Astrocyte (in vitro differentiated cells and primary cell): ENCODE measurements around the gene PAQR6. TPM values are rescaled to one million over a fixed set of nuclear protein-coding genes. Genes with fewer than 3 reads are reported as not detected.
"Not testable (repeated sequence)": the region's sequence is repeated elsewhere in the genome, so short reads cannot be mapped to it uniquely, and the experiment has no call there.

Experiments
- DNase-seq: peaks from one replicate; pipeline ENCODE4 v3.0.0-alpha.2; 2010; ENCODE audit warnings: low read depth
- FAIRE-seq: peaks from 2 replicates; lab custom pipeline; 2011; peaks lifted over from hg19 to GRCh38; lab: Jason Lieb, UNC
- H2AFZ ChIP-seq: 2 replicates; pipeline ENCODE4 v1.6.0; 2012; ENCODE audit warnings: low read depth, low read length, inconsistent platforms
- H3K27ac ChIP-seq: 2 replicates; pipeline ENCODE4 v1.5.1; 2011; ENCODE audit warnings: low read depth, low read length, inconsistent platforms
- H3K27me3 ChIP-seq: 2 replicates; pipeline ENCODE4 v1.6.0; 2011; ENCODE audit warnings: low read length, inconsistent platforms; ENCODE audit not compliant: insufficient read depth
- H3K36me3 ChIP-seq: 2 replicates; pipeline ENCODE4 v1.5.1; 2011; ENCODE audit warnings: low read length, inconsistent platforms; ENCODE audit not compliant: insufficient read depth
- H3K4me1 ChIP-seq: 2 replicates; pipeline ENCODE4 v1.5.1; 2011; ENCODE audit warnings: low read length, inconsistent platforms; ENCODE audit not compliant: insufficient read depth
- H3K4me2 ChIP-seq: 2 replicates; pipeline ENCODE4 v1.6.0; 2012; ENCODE audit warnings: low read length, inconsistent platforms
- H3K4me3 ChIP-seq: 2 replicates; pipeline ENCODE4 v1.5.1; 2011; ENCODE audit warnings: low read depth, mild to moderate bottlenecking, low read length, inconsistent platforms; ENCODE audit not compliant: insufficient read depth
- H3K79me2 ChIP-seq: 2 replicates; pipeline ENCODE4 v1.6.0; 2012; ENCODE audit warnings: mild to moderate bottlenecking, low read length, inconsistent platforms; ENCODE audit not compliant: insufficient read depth
- H3K9ac ChIP-seq: 2 replicates; pipeline ENCODE4 v1.6.0; 2012; ENCODE audit warnings: mild to moderate bottlenecking, low read length, inconsistent platforms
- H3K9me3 ChIP-seq: 2 replicates; pipeline ENCODE4 v1.5.1; 2012; ENCODE audit warnings: low read depth, mild to moderate bottlenecking, low read length, inconsistent platforms; ENCODE audit not compliant: insufficient read depth
- H4K20me1 ChIP-seq: 2 replicates; pipeline ENCODE4 v1.6.0; 2012; ENCODE audit warnings: low read length, inconsistent platforms; ENCODE audit not compliant: insufficient read depth
- H3K27ac Mint-ChIP-seq: one replicate; pipeline ENCODE4 v1.8.0; 2021; ENCODE audit warnings: mild to moderate bottlenecking, mixed read lengths; ENCODE audit not compliant: unreplicated experiment
- H3K27me3 Mint-ChIP-seq: one replicate; pipeline ENCODE4 v1.8.0; 2021; ENCODE audit warnings: low read depth, mixed read lengths; ENCODE audit not compliant: unreplicated experiment
- H3K36me3 Mint-ChIP-seq: one replicate; pipeline ENCODE4 v1.8.0; 2021; ENCODE audit warnings: low read depth, mixed read lengths; ENCODE audit not compliant: unreplicated experiment
- H3K4me1 Mint-ChIP-seq: one replicate; pipeline ENCODE4 v1.8.0; 2021; ENCODE audit warnings: low read depth, mixed read lengths; ENCODE audit not compliant: unreplicated experiment
- H3K4me3 Mint-ChIP-seq: one replicate; pipeline ENCODE4 v1.8.0; 2021; ENCODE audit warnings: mild to moderate bottlenecking, moderate library complexity, mixed read lengths; ENCODE audit not compliant: unreplicated experiment
- H3K9me3 Mint-ChIP-seq: one replicate; pipeline ENCODE4 v1.8.0; 2021; ENCODE audit warnings: mild to moderate bottlenecking, mixed read lengths; ENCODE audit not compliant: unreplicated experiment
- EZH2 ChIP-seq: IDR thresholded peaks from 2 replicates; pipeline ENCODE4 v1.6.1; 2012; ENCODE audit warnings: mild to moderate bottlenecking, low read length, inconsistent platforms; ENCODE audit not compliant: insufficient read depth
- total RNA-seq: library from RNA; stranded (reverse); gene quantifications from 2 replicates; pipeline ENCODE4 v1.2.1, GENCODE V29; 2021
- TF ChIP-seq, protein P1 (sequence below): IDR thresholded peaks from 2 replicates; pipeline ENCODE4 v1.5.1; 2011; ENCODE audit warnings: low read depth, mild to moderate bottlenecking, inconsistent platforms, low read length, moderate library complexity; ENCODE audit not compliant: insufficient read depth

PAQR6 gene
- total RNA-seq, 1 donor from 2014 or later = 7.2 TPM

DNA sequence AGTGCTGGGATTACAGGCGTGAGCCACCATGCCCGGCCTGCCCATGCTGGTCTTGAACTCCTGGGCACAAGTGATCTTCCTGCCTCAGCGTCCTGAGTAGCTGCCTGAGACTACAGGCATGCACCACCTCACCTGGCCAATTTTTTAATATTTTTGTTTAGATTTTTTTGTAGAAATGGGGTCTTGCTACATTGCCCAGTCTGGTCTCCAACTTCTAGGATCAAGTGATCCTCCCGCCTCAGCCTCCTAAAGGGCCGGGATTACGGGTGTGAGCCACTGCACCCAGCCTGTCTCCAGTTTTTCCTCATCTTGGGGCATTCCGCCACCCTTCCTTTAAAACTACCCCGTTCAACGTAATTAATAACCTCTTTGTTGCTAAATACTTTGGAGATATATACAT is 27.6 kb downstream of the PAQR6 start:
- Histone ChIP-seq H3K9ac (no peak overlapping the region), H3K4me3 (no peak overlapping the region), H4K20me1 (peaks cover 26% of the 10 kb centered on the region), H2AFZ (no peak overlapping the region), H3K79me2 (peaks cover 23% of the 10 kb centered on the region), H3K4me2 (no peak overlapping the region), H3K36me3 (peaks cover 5% of the 10 kb centered on the region), H3K9me3 (no peaks in the 10 kb centered on the region), H3K27me3 (no peaks in the 10 kb centered on the region), H3K27ac (no peak overlapping the region), H3K4me1 (peaks cover 18% of the 10 kb centered on the region)
- Mint-ChIP-seq H3K27me3 (no peaks in the 10 kb centered on the region), H3K4me1 (peaks cover 6% of the 10 kb centered on the region), H3K9me3 (no peaks in the 10 kb centered on the region), H3K36me3 (peaks cover 6% of the 10 kb centered on the region), H3K27ac (peak overlapping the region; percentile 47), H3K4me3 (no peak overlapping the region)
- FAIRE-seq (no peak), DNase-seq (no peak)
- no peak for TF ChIP-seq EZH2
- TF ChIP-seq, protein P1, sequence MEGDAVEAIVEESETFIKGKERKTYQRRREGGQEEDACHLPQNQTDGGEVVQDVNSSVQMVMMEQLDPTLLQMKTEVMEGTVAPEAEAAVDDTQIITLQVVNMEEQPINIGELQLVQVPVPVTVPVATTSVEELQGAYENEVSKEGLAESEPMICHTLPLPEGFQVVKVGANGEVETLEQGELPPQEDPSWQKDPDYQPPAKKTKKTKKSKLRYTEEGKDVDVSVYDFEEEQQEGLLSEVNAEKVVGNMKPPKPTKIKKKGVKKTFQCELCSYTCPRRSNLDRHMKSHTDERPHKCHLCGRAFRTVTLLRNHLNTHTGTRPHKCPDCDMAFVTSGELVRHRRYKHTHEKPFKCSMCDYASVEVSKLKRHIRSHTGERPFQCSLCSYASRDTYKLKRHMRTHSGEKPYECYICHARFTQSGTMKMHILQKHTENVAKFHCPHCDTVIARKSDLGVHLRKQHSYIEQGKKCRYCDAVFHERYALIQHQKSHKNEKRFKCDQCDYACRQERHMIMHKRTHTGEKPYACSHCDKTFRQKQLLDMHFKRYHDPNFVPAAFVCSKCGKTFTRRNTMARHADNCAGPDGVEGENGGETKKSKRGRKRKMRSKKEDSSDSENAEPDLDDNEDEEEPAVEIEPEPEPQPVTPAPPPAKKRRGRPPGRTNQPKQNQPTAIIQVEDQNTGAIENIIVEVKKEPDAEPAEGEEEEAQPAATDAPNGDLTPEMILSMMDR = no peak

DNA sequence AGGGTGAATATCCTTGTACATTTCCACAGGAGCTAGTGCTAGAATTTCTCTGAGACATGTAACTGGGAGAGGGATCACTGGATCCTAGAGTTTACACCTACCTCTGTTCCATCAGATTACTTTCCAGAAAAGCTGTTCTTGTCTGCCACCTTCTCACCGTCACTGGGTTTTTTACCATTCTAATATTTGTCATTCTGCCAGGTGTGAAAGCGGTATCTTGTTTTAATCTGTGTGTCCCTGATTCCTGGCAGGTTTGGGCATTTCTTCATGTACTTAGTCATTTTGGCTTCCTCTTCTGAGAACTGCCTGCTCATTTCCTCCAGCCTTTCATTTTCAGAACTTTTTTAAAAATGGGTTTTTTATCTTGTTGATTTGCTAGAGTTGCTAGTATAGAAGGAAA is 30.0 kb downstream of the PAQR6 start:
- Mint-ChIP-seq H3K27me3 (no peaks in the 10 kb centered on the region), H3K27ac (no peak overlapping the region), H3K4me3 (no peak overlapping the region), H3K9me3 (no peaks in the 10 kb centered on the region), H3K4me1 (peaks cover 5% of the 10 kb centered on the region), H3K36me3 (peaks cover 6% of the 10 kb centered on the region)
- Histone ChIP-seq H3K27me3 (no peaks in the 10 kb centered on the region), H3K79me2 (peaks cover 35% of the 10 kb centered on the region), H3K9me3 (no peaks in the 10 kb centered on the region), H3K27ac (no peak overlapping the region), H3K9ac (peak overlapping the region; percentile 26), H2AFZ (no peak overlapping the region), H4K20me1 (peaks cover 21% of the 10 kb centered on the region), H3K4me2 (peak overlapping the region; percentile 19), H3K36me3 (no peaks in the 10 kb centered on the region), H3K4me1 (peaks cover 16% of the 10 kb centered on the region), H3K4me3 (no peak overlapping the region)
- FAIRE-seq (no peak), DNase-seq (peak; percentile 46)
- no peak for TF ChIP-seq EZH2
- TF ChIP-seq, protein P1 = no peak

DNA sequence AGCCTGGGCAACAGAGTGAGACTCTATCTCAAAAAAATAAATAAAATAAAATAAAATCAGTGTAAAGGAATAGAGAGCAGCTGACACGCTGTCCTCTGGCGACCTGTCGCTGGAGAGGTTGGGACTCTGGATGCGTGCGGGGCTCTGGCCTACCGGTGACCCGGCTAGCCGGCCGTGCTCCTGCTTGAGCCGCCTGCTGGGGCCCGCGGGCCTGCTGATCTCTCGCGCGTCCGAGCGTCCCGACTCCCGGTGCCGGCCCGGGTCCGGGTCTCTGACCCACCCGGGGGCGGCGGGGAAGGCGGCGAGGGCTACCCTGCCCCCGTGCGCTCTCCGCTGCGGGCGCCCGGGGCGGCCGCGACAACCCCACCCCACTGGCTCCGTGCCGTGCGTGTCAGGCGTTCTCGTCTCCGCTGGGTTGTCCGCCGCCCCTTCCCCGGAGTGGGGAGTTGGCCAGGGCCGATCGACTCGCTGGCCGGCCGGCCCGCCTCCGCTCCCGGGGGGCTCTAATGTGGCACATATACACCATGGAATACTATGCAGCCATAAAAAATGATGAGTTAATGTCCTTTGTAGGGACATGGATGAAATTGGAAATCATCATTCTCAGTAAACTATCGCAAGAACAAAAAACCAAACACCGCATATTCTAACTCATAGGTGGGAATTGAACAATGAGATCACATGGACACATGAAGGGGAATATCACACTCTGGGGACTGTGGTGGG is 31.3 kb downstream of the PAQR6 start:
- H3K27me3 Mint-ChIP-seq, H3K36me3 ChIP-seq, H3K4me3 Mint-ChIP-seq, H3K9me3 Mint-ChIP-seq, H3K27ac ChIP-seq, H2AFZ ChIP-seq, H3K4me2 ChIP-seq, H3K4me1 Mint-ChIP-seq, DNase-seq, H3K9ac ChIP-seq, H3K9me3 ChIP-seq, H3K27me3 ChIP-seq, H3K4me3 ChIP-seq, H3K27ac Mint-ChIP-seq: not testable (repeated sequence)
- H4K20me1 ChIP-seq = peaks cover 12% of the 10 kb centered on the region
- FAIRE-seq = peak; percentile 100
- H3K36me3 Mint-ChIP-seq = peaks cover 11% of the 10 kb centered on the region
- peaks cover 30% of the 10 kb centered on the region for H3K79me2 ChIP-seq
- H3K4me1 ChIP-seq = peaks cover 13% of the 10 kb centered on the region
